ENCODE results near the gene EFNA1.

EFNA1 gene

DNA sequence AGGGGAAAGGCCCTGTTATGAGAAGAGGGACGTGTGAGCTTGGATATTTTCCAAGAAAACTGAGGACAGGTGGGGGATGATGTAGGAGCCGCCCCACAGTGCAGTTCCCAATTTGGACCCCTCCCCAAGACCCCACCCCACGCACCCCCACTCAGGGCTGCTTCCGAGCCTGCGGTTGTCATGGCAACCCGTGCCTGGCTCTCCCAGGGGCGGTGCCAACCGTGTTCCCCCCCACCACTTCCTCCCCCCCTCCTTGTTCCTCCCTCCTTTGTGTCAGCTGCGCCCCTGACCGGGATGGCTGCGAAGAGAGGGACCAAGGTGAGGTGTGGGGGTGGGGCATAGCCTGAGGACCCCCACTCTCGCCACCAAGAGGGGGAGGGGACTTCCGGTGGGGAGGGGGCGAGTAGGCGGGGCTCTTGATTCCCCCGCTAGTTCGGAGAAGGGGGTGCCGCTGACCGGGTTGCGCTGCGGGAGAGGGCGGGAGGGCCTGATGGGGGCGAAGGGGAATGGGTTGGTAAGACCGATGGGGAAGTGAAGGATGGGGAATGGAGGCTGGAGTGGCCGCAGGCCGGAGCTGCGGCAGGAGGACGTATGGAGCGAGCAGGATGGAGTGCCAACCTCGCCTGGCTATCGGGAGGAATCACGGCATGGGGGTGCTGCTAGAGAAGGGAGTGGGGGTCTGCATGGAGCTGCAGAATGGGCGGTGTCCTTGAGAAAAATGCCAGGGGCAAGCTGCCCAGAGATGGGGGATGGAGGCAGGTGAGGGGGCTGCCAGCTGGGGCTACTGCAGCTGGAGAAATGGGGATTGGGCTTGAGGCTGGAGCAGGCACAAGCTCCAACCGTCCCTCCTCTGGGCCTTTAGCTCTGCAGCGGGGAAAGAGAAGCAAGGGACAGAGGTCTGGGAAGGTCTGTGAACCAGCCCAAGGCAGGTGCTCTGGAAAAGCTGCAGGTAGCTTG is 46.9 kb downstream of the EFNA1 start:
- no peak for DNase-seq (ENCODE audit: low read depth)

DNA sequence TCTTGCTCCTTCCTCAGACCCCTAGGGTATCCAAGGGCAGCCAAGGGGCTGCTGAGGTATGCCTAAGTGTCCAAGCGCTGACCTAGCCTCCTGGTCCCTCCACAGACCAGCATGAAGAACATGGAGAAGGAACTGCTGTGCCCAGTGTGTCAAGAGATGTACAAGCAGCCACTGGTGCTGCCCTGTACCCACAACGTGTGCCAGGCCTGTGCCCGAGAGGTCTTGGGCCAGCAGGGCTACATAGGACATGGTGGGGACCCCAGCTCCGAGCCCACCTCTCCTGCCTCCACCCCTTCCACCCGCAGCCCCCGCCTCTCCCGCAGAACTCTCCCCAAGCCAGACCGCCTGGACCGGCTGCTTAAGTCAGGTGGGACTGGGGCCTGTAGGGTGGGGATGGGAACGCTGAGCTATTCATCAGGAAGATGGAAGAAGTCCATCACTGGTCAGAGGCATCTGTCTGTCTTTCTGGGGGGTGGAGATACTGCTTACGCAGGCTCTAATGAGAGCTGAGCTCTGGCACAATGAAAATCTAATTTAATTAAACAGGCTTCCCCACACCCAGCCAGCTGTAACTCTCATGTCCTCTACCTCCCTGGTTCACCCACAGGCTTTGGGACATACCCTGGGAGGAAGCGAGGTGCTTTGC is 47.7 kb downstream of the EFNA1 start:
- no peak for DNase-seq (ENCODE audit: low read depth)

DNA sequence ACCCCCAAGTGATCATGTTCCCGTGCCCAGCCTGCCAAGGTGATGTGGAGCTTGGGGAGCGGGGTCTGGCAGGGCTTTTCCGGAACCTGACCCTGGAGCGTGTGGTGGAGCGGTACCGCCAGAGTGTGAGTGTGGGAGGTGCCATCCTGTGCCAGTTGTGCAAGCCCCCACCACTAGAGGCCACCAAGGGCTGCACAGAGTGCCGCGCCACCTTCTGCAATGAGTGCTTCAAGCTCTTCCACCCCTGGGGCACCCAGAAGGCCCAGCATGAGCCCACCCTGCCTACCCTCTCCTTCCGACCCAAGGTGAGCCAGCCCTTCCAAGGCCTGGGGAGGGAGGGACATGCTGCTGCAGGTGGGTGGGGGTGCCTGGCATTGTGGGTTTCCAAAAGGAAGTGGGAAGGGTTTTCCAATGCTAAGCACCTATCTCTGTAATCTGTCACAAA is 48.3 kb downstream of the EFNA1 start:
- DNase-seq (ENCODE audit: low read depth) = no peak

DNA sequence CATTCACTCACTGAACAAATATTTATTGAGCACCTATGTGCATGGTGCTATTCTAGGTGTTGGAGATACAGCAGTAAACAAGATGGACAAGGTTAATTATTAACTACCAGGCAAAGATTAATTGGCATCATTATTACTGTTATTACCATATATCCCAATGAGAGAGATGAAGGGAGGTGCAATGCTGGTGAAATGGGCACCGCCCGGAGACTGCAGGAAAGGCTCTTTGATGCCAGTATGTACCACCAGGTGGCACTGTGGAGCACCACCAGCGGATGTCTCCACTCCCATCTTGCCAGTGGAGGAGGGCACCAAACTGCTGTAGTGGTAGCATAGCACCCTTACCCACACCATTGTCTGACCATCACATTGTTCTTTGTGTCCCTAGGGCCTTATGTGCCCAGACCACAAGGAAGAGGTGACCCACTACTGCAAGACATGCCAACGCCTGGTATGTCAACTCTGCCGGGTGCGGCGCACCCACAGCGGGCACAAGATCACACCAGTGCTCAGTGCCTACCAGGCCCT is 48.9 kb downstream of the EFNA1 start:
- peak; percentile 88 for DNase-seq (ENCODE audit: low read depth)

DNA sequence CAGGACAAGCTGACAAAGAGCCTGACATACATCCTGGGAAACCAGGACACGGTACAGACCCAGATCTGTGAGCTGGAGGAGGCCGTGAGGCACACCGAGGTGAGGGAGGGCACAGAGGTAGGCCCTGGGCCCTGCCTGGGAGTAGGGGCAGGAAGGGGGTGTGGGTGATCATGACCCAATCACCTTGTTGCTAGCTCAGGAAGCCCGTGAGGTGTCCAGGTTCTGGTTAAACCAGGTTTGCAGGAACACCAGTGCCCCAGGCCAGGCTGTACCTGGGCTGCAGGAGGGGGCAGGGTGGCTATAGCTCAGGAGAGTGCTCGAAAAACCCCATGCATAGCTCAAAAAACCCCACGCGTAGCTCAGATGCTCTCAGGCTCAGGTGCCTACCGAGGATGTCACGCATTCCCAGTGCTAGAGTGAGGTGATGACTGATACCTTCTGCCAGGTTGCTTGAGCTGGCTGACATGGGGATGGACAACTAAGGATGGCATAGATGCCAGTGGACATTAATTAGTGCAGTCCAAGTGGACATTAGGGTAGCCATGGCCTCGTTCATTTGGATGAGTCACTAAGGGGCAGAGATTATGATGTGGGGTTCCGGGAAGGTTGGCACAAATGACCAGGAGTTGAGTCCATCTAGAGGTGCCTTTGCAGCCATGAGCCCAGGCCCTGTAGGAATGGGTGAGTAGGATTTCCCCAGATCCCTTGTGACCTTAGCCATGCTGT is 49.7 kb downstream of the EFNA1 start:
- no peak for DNase-seq (ENCODE audit: low read depth)

DNA sequence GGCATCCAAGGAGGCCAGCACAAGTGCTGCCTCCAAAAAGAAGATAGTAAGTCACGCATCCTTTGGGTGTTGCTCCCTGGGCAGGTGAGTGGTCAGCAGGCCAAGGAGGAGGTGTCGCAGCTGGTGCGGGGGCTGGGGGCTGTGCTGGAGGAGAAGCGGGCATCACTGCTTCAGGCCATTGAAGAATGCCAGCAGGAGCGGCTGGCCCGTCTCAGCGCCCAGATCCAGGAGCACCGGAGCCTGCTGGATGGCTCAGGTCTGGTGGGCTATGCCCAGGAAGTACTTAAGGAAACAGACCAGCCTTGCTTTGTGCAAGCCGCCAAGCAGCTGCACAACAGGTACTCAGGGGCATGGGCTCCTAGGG is 50.2 kb downstream of the EFNA1 start:
- no peak for DNase-seq (ENCODE audit: low read depth)

- DNase-seq (ENCODE audit: low read depth) = no peak
Observed at GRCh38 chr1:155178441-155179111, 50.9 kb downstream of the EFNA1 start.

DNA sequence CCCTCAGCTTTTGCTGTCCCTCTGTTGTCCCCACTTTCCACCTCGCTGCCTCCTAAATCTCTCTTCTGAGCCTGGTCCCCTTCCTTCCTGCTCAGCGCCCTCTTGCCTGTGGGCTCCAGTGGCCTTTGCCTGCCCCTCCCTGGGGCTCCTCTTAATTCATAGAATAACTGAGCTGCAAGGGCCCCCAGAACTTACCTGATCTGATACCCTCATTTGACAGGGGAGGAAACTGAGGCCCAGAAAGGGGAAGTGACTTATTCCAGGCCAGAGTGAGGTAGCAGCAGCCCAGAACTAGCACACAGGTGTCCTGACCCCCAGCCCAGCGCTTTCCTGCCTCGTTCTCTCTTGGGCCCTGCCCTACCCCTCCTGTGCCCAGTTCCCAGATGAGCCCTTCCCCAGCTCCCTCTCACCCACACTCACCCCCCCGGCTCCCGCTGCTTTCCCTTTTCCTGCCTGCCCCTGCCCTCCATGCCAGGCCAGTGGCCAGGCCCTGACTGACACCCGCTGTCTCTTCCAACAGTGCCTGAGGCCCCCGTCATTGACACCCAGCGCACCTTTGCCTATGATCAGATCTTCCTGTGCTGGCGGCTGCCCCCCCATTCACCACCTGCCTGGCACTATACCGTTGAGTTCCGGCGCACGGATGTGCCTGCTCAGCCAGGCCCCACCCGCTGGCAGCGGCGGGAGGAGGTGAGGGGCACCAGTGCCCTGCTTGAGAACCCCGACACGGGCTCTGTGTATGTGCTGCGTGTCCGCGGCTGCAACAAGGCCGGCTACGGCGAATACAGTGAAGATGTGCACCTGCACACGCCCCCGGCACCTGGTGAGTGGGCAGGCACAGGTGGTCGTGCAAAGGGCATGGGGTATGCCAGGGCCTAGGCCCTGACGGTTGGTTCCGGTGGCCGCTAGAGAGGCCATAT is 51.7 kb downstream of the EFNA1 start:
- DNase-seq (ENCODE audit: low read depth) = no peak

DNA sequence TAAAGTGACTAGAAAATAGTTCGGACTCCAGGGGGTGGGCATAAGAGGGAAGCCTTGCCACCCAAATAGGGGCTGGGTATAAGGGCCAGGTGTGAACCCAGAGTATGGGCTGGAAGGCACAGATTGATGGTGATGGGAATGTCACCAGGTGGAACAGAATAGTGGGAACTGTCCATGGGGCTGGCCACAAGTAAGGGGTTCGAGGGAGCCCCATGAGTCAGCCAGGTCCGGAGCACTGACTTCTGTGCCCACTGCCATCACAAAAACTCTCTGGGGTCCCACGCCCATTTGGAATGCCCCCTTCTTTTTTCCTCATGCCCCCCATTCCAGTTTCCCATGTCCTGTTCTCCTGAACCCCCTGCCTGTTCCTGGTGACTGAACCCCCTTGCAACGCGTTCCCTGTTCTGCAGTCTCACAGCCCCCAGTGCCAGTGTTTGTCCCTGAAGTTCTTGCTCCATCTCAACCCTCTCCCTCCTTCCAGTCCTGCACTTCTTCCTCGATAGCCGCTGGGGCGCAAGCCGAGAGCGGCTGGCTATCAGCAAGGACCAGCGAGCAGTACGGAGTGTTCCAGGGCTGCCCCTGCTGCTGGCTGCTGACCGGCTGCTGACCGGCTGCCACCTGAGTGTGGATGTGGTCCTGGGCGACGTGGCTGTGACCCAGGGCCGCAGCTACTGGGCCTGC is 53.8 kb downstream of the EFNA1 start:
- DNase-seq (ENCODE audit: low read depth) = no peak

DNA sequence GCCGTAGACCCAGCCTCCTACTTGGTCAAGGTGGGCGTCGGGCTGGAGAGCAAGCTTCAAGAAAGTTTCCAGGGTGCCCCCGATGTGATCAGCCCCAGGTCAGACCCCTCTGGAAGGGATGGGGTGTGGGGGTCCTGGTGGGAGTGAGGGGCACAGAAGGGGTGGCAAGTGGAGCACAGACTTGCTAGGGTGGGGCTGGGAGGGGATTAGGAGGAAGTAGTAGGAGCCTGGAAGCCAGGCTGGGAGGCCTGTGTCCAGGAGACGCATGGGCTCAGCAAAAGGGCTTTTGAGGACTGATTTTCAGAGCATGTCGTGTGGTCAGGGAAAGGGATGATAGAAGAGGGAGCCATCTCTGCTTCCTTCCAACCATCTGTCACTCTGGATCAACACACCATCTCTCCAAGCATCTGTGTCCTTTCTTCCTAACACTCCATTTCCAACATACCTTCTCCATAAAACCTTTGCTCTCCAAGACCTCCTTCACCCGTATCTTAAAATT is 54.4 kb downstream of the EFNA1 start:
- no peak for DNase-seq (ENCODE audit: low read depth)

DNA sequence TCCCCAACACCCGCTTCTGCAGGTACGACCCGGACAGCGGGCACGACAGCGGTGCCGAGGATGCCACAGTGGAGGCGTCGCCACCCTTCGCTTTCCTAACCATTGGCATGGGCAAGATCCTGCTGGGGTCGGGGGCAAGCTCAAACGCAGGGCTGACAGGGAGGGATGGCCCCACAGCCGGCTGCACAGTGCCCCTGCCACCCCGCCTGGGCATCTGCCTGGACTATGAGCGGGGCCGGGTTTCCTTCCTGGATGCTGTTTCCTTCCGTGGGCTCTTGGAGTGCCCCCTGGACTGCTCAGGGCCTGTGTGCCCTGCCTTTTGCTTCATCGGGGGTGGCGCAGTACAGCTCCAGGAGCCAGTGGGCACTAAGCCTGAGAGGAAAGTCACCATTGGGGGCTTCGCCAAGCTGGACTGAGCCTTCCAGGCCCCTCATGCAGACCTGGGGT is 56.1 kb downstream of the EFNA1 start:
- no peak for DNase-seq (ENCODE audit: low read depth)

GRCh38 chr1:155184351-155184811 is 56.7 kb downstream of the EFNA1 start:
- no peak for DNase-seq (ENCODE audit: low read depth)
